Spleen (tissue), 11 donors: ENCODE results near the gene ASF1A. TPM values are rescaled to one million over a fixed set of nuclear protein-coding genes. Genes with fewer than 3 reads are reported as not detected.

Experiments used
- DNase-seq: peaks from one replicate; pipeline ENCODE4 v3.0.0-alpha.2; 2020
- H3K27ac ChIP-seq, 8 donors: fragments of 200-600 bp; sonication (generic) in 7 of 8; 1 replicate in 4 of 8; 2 replicates in 4 of 8; pipeline versions ENCODE4 v1.5.0 to v1.8.0; 2016 to 2021; ENCODE audit warnings: inconsistent platforms in 4 of 8, mild to moderate bottlenecking in 4 of 8, moderate library complexity in 1 of 8
- H3K27me3 ChIP-seq, 7 donors: fragments of 200-600 bp; sonication (generic) in 6 of 7; replicated peaks in 1 of 7; 1 replicate in 4 of 7; 2 replicates in 3 of 7; pipeline versions ENCODE4 v1.5.0 to v1.8.0; 2016 to 2021; ENCODE audit warnings: inconsistent platforms in 3 of 7, mild to moderate bottlenecking in 1 of 7
- H3K36me3 ChIP-seq, 6 donors: fragments of 200-600 bp; sonication (generic) in 5 of 6; 1 replicate in 4 of 6; 2 replicates in 2 of 6; pipeline versions ENCODE4 v1.5.0 to v1.8.0; 2016 to 2021; ENCODE audit warnings: inconsistent platforms in 2 of 6
- H3K4me1 ChIP-seq, 6 donors: fragments of 200-600 bp; sonication (generic) in 5 of 6; 1 replicate in 3 of 6; 2 replicates in 3 of 6; pipeline versions ENCODE4 v1.5.0 to v1.8.0; 2016 to 2021; ENCODE audit warnings: inconsistent platforms in 3 of 6
- H3K4me3 ChIP-seq, 8 donors: fragments of 200-600 bp; sonication (generic) in 7 of 8; 1 replicate in 4 of 8; 2 replicates in 4 of 8; pipeline versions ENCODE4 v1.5.0 to v1.8.0; 2016 to 2021; ENCODE audit warnings: inconsistent platforms in 4 of 8, mild to moderate bottlenecking in 4 of 8, moderate library complexity in 2 of 8
- H3K9me3 ChIP-seq, 8 donors: fragments of 200-600 bp; sonication (generic) in 7 of 8; 1 replicate in 4 of 8; 2 replicates in 4 of 8; pipeline versions ENCODE4 v1.5.0 to v1.8.0; 2016 to 2021; ENCODE audit warnings: inconsistent platforms in 4 of 8
- CTCF ChIP-seq, 11 experiments: fragments of 200-600 bp in 7 of 11; fragments of 450-650 bp in 4 of 11; sonication (generic) in 4 of 11; IDR thresholded peaks in 8 of 11; conservative IDR thresholded peaks in 3 of 11; 1 replicate in 7 of 11; 2 replicates in 4 of 11; pipeline versions ENCODE4 v1.4.0 to v1.8.0; 2016 to 2021; ENCODE audit warnings: antibody characterized with exemption in 11 of 11, inconsistent platforms in 4 of 11, mild to moderate bottlenecking in 1 of 11
- POLR2A ChIP-seq, 3 donors: fragments of 450-650 bp; IDR thresholded peaks; one replicate each; pipeline ENCODE4 v1.5.1; 2017; ENCODE audit warnings: antibody characterized with exemption in 3 of 3, mild to moderate bottlenecking in 1 of 3
- POLR2AphosphoS5 ChIP-seq, 3 donors: sonication (generic); formaldehyde crosslinking; IDR thresholded peaks; one replicate each; pipeline ENCODE4 v1.5.1; 2017; ENCODE audit warnings: antibody characterized with exemption in 3 of 3
- WGBS, 5 donors: extraction: QIAGEN DNeasy Blood & Tissue Kit in 3 of 5; methylation state at CpG; one replicate each; pipeline versions ENCODE4 v1.1.5 to v1.1.7; 2013 to 2018; 5-methylcytosine and 5-hydroxymethylcytosine counted together
- intact Hi-C: fragments of 100-400 bp; cut with DNase I; formaldehyde crosslinking; loops from one replicate; pipeline ENCODE4 v1.15.0; 2023; ENCODE audit warnings: low total_unique reads
- polyA plus RNA-seq, 3 donors: library from polyadenylated mRNA; stranded (reverse); fragments of 200-250 nt; gene quantifications; one replicate each; pipeline ENCODE4 v1.2.1, GENCODE V29; 2013
- total RNA-seq, 7 donors: library from RNA; depleted of rRNA in 3 of 7; stranded (reverse); fragments of >200 nt in 3 of 7; fragmentation: NEBNext Ultra II Directional in 4 of 7; extraction: Animal tissue kit (Norgen Biotek cat#: 25700) in 4 of 7; gene quantifications; one replicate each; pipeline versions ENCODE4 v1.1.0 to v1.2.1, GENCODE V29; 2016 to 2021
- donor health status: healthy with polysubstance abuse.
- donor health status: DM: no; HTN: no; CAD: no; lungs with moderate emphysema.
- donor health status: DM: no; HTN: no; CAD: no.
- donor health status: Bipolar disorder and iron deficiency.
- donor health status: healthy.
- donor health status: DM: no; HTN: no; CAD: no.
- donor health status: DM: yes; HTN: yes; CAD: no.

The ASF1A gene
- total and polyA plus RNA-seq, 10 donors: 16.3 to 27.2 (median 17.2) TPM

GRCh38 chr6:118886641-118887040, 7.3 kb upstream of the ASF1A start:
- no peak for DNase-seq
- peaks cover 8 to 54% (median 33%) of the 10 kb centered on the region in 6 donors for H3K4me1 ChIP-seq
- H3K27ac ChIP-seq: no peak overlapping the region
- H3K4me3 ChIP-seq: no peak overlapping the region
- TF ChIP-seq POLR2A (IDR thresholded peaks at IDR 0.05) (no peak), POLR2AphosphoS5 (IDR thresholded peaks at IDR 0.05) (no peak)
- H3K36me3 ChIP-seq: no peaks in the 10 kb centered on the region
- intact Hi-C loops: no loop called here
- WGBS, 5 donors: 85 to 90% (median 88%) methylated on average over 6 of the region's 6 CpGs
- H3K9me3 ChIP-seq: no peaks in the 10 kb centered on the region
- no peaks in the 10 kb centered on the region for H3K27me3 ChIP-seq

- H3K4me1 ChIP-seq: peaks cover 9 to 56% (median 44%) of the 10 kb centered on the region in 6 donors
- no peak for DNase-seq
- no peaks in the 10 kb centered on the region for H3K9me3 ChIP-seq
- H3K36me3 ChIP-seq: no peaks in the 10 kb centered on the region
- 88 to 96% (median 92%) methylated on average over 4 of the region's 4 CpGs for WGBS, 5 donors
- H3K4me3 ChIP-seq: no peak overlapping the region
- no peaks in the 10 kb centered on the region for H3K27me3 ChIP-seq
- intact Hi-C loops: no loop called here
- TF ChIP-seq POLR2A (IDR thresholded peaks at IDR 0.05) (no peak), CTCF (IDR thresholded peaks at IDR 0.05 in 8 of 11, conservative IDR thresholded peaks at IDR 0.05 in 3 of 11) (no peak), POLR2AphosphoS5 (IDR thresholded peaks at IDR 0.05) (no peak)
- H3K27ac ChIP-seq: peak overlapping the region in 1 of 8 donors; percentile 98
These were observed 4.8 kb upstream of the ASF1A start for GRCh38 chr6:118889163-118889562.

GRCh38 chr6:118890997-118891790, 2.8 kb upstream of the ASF1A start:
- Histone ChIP-seq H3K27ac (peak overlapping the region; percentile 61 to 99 (median 98)), H3K36me3 (no peaks in the 10 kb centered on the region), H3K4me1 (peaks cover 16 to 67% (median 53%) of the 10 kb centered on the region in 6 donors), H3K4me3 (peak overlapping the region in 1 of 8 donors; percentile 85), H3K9me3 (no peaks in the 10 kb centered on the region), H3K27me3 (no peaks in the 10 kb centered on the region)
- WGBS, 5 donors: 65 to 79% (median 72%) methylated on average over 5 of the region's 5 CpGs
- no peak for DNase-seq
- TF ChIP-seq CTCF (IDR thresholded peaks at IDR 0.05 in 8 of 11, conservative IDR thresholded peaks at IDR 0.05 in 3 of 11): no peak
- peak in 1 of 3 donors; percentile 25 for TF ChIP-seq POLR2AphosphoS5 (IDR thresholded peaks at IDR 0.05)
- intact Hi-C loops: no loop called here

GRCh38 chr6:118892355-118892991, 1.5 kb upstream of the ASF1A start:
- Histone ChIP-seq H3K36me3 (no peaks in the 10 kb centered on the region), H3K4me1 (peaks cover 26 to 68% (median 56%) of the 10 kb centered on the region in 6 donors), H3K27ac (peak overlapping the region; percentile 91 to 99 (median 98)), H3K9me3 (no peaks in the 10 kb centered on the region), H3K27me3 (no peaks in the 10 kb centered on the region), H3K4me3 (peak overlapping the region; percentile 81 to 97 (median 89))
- TF ChIP-seq CTCF (IDR thresholded peaks at IDR 0.05 in 8 of 11, conservative IDR thresholded peaks at IDR 0.05 in 3 of 11) (no peak), POLR2AphosphoS5 (IDR thresholded peaks at IDR 0.05) (no peak), POLR2A (IDR thresholded peaks at IDR 0.05) (no peak)
- intact Hi-C loops: no loop called here
- WGBS, 5 donors: 16 to 33% (median 23%) methylated on average over 6 of the region's 6 CpGs
- no peak for DNase-seq
